HL-60 (cell line): ENCODE data around the gene MTCL3.

Experiments
- CTCF ChIP-seq: IDR thresholded peaks from one replicate; pipeline ENCODE4 v1.5.1; 2011; ENCODE audit warnings: low read length, control low read depth, inconsistent platforms; ENCODE audit not compliant: insufficient read depth
- POLR2AphosphoS5 ChIP-seq: IDR thresholded peaks from 2 replicates; pipeline ENCODE4 v1.6.1; 2012; ENCODE audit warnings: low read depth

- TF ChIP-seq POLR2AphosphoS5, result no peak
- TF ChIP-seq CTCF, result no peak
Measured at GRCh38 chr6:127515794-127516661, 3.1 kb downstream of the MTCL3 start.
